ENCODE data around the gene GJC2.

GRCh38 chr1:228151180-228151925 is 1.6 kb downstream of the GJC2 start:
- no peak for TF ChIP-seq REST (IDR thresholded peaks at IDR 0.05; ENCODE audit: borderline replicate concordance)
- no peak for TF ChIP-seq MXI1 (conservative IDR thresholded peaks at IDR 0.05; ENCODE audit: poor library complexity, severe bottlenecking)

Measured in neural cell (in vitro differentiated cells).